Measurements from ENCODE around the gene NDUFA13.

Gene NDUFA13

DNA sequence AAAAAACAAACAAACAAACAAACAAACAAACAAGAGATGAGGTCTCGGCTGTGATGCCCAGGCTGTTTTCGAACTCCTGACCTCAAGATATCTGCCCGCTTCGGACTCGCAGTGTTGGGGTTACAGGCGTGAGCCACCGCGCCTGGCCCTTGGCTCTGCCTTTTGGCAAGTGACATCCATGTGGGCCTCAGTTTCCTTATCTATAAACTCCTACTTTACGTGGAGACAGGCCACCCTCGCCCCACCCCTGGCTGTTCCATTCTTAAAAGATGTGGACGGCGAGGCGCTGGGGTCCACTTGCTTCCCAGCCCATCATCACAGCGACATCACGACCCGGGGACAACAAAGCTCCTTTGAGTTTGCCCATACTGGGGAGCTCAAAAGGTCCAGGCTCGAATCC lies 2.3 kb upstream of the NDUFA13 start:
- no peak for DNase-seq

DNA sequence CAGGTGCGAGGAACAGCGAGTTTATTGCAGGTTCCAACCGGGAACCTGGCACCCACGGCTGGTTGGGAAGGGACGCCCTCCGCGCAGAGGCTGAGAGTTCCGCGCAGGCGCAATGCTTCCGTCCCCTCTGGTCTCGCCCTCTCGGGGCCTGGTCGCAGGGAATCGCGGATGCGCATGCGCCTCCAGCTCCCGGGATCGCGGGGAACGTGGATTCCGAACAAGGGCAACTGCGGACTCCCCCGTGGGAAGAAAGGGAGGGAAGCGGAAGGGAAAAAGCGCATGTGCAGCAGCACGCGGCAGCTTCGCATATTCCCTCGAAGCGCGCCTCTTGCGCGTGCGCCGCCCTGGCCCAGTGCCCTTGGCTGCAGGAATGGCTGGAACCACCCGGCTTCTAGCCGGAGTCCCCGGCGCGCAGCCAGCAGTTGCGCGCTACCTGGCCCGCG lies 1.8 kb upstream of the NDUFA13 start:
- DNase-seq: no peak

DNA sequence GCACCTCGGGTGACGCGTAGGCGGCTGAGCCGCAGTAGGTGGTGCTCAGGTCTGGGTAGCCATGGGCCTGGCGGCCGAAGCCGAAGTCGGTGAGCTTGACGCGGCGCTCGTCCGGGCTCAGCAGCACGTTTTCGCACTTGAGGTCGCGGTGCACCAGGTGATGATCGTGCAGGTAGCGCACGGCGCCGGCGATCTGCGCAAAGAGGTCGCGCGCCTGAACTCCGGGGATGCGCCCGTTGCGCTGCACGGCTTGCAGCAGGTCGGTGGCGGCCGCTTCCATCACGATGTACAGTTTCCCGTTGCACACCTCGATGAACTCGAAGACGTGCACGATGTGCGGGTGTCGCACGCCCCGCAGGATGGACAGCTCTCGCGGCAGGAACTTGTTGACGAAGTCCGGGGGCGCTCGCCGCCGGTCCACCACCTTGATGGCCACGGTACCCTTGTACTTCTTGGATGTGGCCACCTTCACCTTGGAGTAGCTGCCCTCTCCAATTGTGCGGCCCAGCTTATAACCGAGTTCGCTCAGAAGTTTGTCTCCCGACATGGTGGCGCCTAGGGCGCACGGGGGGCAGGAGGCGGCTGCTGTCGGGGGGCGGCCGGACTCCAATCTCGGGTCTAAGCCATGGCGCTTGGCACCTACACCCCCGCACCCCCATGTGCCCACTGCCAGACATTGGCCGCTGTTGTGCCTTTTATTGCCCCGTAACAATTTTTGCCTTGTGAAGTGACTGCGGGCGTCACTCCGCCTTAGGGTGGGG lies 964 bp upstream of the NDUFA13 start, which contains the start of gene TSSK6:
Gene TSSK6 (minus strand): TSS at position 668 of the 761 bp plus-strand sequence. CDS start 121 bp downstream, at position 547.
- DNase-seq: no peak

DNA sequence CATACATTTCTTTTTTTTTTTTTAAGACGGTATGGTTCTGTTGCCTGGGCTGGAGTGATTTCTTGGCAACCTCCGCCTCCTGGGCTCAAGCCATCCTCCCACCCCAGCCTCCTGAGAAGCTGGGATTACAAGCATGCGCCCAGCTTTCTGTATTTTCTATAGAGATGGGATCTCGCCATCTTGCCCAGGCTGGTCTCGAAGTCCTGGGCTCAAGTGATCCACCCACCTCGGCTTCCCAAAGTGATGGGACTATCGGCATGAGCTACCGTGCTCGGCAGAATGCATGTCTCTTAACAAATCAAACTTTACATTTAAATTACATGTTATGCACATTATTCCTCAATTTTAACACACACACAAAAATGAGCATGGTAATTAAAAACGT lies 1.2 kb downstream of the NDUFA13 start:
- no peak for DNase-seq

DNA sequence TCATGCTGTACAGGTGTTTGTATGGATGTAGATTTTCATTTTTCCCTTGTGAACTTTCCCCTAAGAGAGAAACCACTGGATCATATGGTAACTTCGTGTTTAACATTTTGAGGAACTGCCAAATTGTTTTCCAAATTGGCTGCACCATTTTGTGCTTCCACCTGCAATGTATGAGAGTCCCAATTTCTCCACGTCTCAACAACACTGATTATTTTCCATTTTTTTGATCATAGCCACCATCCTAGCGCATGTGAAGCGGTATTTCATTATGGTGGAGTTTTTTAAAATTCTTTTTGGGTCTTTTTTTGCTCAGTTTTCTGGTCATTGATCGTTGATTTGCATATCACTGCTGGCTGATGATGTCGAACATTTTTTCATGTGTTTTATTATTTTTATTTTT lies 5.0 kb downstream of the NDUFA13 start:
- no peak for DNase-seq

DNA sequence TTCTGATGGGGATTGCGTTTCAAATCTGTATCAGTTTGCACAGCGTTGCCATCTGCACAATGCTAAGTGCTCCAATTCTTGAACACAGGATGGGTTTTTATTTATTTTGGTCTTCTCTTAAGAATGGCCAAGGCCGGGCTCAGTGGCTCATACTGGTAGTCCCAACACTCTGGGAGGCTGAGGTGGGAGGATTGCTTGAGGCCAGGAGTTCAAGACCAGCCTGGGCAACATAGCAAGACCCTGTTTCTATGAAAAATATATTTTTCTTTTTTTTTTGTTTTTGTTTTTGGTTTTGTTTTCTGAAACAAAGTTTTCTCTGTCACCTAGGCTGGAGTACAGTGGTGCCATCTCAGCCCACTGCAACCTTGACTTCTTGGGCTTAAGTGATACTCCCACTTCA lies 7.2 kb downstream of the NDUFA13 start:
- no peak for DNase-seq

DNA sequence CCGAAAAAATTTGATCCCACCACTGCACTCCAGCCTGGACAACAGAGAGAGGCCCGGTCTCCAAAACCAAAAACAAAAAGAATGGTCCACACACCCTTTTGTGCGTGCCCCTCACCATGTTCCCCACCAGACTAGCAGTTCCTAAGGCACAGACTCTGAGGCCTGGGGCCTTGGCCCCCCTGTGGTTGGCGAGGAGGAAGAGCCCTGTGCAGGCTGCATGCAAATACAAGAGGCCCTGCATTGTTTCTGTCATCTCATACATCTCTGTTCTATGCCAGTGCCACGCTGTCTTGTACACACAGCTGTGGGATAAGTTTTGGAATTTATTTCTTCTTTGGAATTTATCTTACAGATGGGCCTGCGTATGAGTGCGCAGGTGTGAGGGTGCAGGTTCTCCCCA lies 8.0 kb downstream of the NDUFA13 start:
- DNase-seq: no peak

DNA sequence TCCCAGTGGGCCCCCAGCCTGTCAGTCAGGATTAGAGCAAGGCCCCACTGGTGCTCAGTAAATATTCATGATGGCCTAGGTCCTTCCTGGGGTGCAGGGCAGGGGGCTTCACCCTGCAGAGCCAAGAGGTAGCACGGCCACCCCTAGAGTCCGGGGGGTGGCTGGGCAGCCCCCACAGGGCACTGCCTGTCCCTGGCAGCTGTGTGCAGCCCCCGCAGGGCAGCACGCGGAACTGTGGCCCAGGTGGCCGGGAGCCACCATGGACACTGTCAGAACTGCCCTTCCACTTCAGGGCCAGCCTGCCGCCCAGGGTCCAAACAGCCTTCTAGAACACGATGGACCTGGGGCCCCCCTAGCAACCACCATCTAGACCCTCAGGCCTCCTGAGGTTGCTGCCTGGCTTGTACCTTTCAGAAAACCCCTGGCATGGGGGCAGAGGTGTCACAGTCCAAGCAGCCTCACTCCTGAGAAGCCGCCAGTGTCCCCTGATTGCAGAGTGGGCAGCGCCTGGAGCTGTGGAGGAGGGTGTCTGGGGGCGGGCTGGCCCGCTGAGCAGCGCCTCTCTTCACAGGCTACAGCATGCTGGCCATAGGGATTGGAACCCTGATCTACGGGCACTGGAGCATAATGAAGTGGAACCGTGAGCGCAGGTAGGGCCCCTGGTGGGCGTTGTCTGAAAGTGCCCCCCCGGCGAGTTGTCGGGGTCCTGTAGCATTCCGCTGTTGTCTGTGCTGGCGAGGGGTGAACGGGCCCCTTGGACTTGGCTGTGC lies 9.8 kb downstream of the NDUFA13 start:
- no peak for DNase-seq

- no peak for DNase-seq
Measured at GRCh38 chr19:19526581-19527370, 10.8 kb downstream of the NDUFA13 start.

DNA sequence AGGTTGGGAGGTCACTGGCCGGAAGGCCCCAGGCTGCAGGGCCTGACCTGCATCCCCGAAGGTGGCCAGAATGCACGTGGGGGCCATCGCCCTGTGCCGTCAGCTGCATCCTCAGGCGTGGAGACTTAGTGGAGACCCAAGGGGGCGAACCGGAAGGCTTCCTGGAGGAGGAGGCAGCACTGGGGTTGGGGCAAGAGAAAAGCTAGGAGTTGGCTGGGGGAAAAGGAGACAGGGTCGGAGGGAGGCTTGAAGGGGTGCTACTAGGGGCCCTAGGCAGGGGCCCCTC lies 11.3 kb downstream of the NDUFA13 start:
- DNase-seq: no peak

DNA sequence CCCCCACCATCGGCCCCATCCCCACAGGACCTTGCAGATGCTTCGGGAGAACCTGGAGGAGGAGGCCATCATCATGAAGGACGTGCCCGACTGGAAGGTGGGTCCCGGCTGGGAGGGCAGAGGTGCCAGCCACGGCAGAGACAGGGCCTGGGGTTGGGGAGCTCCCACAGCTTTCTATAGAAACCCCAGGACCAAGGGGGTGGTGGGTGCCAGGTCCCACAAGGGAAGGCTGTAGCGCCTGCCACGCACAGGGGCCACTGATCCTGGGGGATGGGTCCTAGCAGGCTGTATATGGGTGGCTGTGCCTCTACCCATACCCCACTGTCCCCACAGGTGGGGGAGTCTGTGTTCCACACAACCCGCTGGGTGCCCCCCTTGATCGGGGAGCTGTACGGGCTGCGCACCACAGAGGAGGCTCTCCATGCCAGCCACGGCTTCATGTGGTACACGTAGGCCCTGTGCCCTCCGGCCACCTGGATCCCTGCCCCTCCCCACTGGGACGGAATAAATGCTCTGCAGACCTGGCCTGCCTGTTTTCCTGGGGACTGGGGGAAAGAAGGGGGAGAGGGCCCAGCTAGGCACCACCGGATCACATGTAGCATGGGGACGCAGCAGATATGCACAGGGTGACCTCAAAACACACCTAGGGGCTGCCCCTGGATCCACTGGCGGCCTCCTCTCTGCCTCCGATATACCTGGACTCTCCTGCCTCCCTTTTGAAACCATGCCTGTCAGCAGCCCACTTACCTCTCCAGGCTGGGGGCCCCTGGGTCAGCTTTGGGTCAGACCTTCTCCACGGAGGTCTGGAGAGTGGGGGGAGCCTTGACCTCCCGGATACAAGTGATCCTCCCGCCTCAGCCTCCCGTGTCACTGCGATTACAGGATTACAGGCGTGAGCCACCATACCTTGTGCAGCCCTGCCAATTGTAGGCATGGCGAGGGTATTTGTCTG lies 11.9 kb downstream of the NDUFA13 start:
- DNase-seq: no peak

GRCh38 chr19:19528721-19529490 lies 12.9 kb downstream of the NDUFA13 start, which contains the start of gene YJEFN3:
Gene YJEFN3, plus strand, starts transcription at chr19:19528911. Its CDS starts 22 bp downstream, at chr19:19528933.
- no peak for DNase-seq

- DNase-seq: no peak
Measured at GRCh38 chr19:19529783-19530422, 13.9 kb downstream of the NDUFA13 start.

- DNase-seq: no peak
Measured at GRCh38 chr19:19530423-19530804, 14.4 kb downstream of the NDUFA13 start.

DNA sequence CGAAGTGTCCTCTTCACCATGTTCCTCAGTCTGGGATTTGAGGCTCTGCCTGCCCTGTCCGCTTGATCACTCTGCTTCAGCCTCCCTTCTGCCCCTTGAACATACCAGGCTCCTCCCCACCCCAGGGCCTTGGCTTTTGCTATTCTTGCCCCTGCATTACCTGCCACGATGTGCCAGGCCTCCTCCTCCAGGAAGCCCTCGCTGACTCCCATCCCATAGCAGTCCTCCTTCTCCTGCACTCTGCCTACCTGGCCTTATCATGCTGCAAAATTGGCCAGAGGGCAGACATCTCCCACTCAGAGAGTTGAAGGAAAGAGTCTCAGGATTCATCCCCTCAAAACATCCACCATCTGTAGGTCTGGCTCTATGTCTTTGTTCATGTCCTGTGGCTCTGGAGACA lies 14.9 kb downstream of the NDUFA13 start:
- DNase-seq: no peak

GRCh38 chr19:19531951-19532805 lies 16.2 kb downstream of the NDUFA13 start:
- no peak for DNase-seq

DNA sequence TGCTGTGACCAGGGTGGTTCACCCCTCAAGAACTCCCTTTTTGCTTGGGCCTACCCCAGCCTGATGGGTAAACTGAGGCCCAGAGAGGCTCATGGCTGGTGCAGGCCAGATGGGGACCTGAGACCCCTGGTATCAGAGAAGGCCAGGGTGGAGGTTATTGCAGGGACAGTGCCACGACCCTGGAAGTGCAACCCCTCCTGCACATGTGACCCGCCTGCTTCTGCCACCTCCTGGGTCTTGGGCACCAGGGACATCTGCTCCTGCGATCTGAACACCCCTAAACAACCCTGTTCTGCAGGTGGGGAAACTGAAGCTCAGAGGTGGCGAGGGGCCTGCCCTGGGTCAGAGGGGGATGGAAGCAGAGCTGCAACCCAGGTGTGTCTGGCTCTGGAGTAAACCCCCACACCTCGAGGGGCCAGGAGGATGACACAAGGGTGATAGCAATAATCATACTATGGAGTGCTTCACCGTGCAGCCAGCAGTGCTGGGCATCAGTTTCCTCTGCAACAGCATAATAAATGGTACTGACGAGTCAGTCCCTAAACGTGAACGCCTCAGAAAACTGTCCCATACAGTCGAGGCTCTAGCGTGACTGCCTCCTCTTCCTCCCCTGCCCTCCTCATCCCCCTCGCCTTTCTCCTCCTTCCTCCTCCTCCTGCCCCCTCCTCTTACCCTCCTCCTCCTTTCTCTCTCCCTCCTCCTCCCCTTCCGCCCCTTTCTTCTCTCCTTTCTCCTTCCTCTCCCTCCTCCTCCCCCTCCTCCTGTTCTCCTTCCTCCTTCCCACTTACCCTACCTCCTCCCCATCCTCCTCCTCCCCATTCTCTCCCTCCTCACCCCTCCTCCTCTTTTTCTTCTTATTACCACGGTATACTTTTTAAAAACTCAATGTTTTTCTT lies 17.0 kb downstream of the NDUFA13 start:
- no peak for DNase-seq

DNA sequence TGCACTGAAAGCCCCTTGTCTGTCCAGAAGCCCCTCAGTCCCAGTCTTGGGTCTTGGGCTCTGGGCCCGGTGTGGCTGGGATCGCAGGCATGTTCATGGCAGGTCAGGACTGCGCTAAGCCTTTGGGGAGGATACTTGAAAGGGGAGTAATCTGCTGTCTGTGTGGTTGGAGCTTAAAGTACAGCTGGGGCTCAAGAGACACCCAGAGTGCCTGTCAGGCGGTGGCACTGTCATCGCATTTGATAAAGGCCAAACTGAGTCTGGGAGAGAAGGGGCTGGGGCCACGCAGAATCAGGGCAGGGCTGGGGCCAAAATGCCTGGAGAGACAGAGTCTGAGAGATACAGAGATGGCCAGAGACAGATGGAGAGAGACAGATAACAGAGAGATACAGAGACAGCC lies 17.8 kb downstream of the NDUFA13 start:
- DNase-seq: no peak
